NCI-H446 treated with DMSO at 0.1 percent for 48 hours (cell line): Measurements from ENCODE around the gene MARVELD2.
A peak's percentile ranks its signal among the peaks of the same experiment; 100 is the strongest.
"Not testable (repeated sequence)": the region's sequence is repeated elsewhere in the genome, so short reads cannot be mapped to it uniquely, and the experiment has no call there.

Experiments used
- DNase-seq: peaks from one replicate; lab custom pipeline; 2025; lab: John Stamatoyannopoulos, UW

The MARVELD2 gene, protein sequence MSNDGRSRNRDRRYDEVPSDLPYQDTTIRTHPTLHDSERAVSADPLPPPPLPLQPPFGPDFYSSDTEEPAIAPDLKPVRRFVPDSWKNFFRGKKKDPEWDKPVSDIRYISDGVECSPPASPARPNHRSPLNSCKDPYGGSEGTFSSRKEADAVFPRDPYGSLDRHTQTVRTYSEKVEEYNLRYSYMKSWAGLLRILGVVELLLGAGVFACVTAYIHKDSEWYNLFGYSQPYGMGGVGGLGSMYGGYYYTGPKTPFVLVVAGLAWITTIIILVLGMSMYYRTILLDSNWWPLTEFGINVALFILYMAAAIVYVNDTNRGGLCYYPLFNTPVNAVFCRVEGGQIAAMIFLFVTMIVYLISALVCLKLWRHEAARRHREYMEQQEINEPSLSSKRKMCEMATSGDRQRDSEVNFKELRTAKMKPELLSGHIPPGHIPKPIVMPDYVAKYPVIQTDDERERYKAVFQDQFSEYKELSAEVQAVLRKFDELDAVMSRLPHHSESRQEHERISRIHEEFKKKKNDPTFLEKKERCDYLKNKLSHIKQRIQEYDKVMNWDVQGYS

GRCh38 chr5:69414885-69415583 lies at the start of gene MARVELD2:
TSS of gene MARVELD2 (plus strand) at chr5:69415116. CDS start at chr5:69419386, 4,270 bp downstream.
- DNase-seq: no peak

GRCh38 chr5:69367697-69368279 lies 47.1 kb upstream of the MARVELD2 start:
- no peak for DNase-seq

GRCh38 chr5:69368458-69369339 lies 46.2 kb upstream of the MARVELD2 start:
- peak; percentile 39 for DNase-seq

DNA sequence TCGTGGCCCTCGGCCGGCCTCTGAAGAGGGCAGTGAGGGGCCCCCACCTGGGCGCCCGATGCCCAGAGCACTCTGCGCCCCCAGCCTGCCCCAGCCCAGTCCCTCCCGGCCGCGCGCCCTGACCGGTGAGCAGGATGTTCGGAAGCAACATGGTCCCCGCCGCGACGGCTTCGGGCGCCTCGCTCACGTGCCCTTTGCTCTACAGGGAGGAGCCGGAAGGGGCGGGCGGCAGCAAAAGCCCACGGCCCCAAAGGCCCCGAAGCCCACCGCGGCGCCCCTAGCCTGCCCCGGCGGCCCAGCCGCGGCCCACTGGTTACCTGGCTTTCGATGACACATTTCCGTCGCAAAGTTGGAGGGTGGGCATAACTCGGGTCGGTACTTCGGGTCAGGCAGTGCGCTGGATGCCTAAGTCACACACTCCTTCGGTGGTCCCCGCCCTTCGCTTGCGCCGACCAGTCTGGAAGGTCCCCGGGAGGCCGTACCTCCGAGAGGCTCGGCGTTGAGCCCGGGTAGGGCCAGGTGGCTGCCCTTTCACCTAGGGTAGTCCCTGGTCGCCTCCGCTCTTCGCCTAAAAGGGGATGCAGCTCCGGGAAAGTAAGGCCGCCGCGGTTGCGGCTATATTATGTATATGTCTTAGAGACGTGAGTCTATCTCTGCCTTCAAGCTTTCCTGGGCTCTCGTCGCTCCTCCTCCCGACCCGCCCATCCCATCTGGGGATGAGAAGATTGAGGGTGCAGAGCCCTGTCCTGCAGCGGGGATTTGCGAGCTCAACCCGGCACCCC lies 45.4 kb upstream of the MARVELD2 start, which contains the start of the genes AK6, RAD17 and TAF9:
AK6 (minus strand) TSS at position 181 of the 782 bp plus-strand sequence; CDS start at position 151, 30 bp downstream.
RAD17 (plus strand) TSS at position 479 of the 782 bp plus-strand sequence. CDS start 2,391 bp downstream, outside the sequence.
TAF9 (minus strand) TSS at position 181 of the 782 bp plus-strand sequence. CDS start 3,783 bp downstream, outside the sequence.
- peak; percentile 84 for DNase-seq

- DNase-seq: not testable (repeated sequence)
These were observed 44.6 kb upstream of the MARVELD2 start for GRCh38 chr5:69370335-69370734.

- no peak for DNase-seq
These were observed 42.5 kb upstream of the MARVELD2 start for GRCh38 chr5:69372394-69372793.

DNA sequence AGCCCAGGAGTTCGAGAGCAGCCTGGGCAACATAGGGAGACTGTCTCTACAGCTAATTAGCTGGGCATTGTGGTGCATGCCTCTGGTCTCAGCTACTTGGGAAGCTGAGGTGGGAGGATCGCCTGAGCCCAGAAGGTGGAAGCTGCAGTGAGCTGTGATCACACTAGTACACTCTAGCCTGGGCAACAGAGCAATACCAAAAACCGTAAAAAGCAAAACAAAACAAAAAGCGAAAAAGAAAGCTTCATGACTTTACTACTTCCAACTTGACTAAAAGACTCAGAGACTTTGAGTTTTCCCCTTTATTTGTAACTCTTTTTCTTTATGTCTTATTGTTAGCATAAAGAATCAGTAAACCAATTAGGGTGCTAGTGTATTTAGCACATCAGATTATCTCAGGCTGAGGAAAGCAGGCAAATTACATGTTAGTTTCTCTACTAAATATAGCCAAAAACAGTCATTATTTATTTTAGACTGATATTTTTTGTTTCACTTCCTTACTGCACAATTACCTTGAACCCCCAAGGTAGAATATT lies 39.9 kb upstream of the MARVELD2 start:
- no peak for DNase-seq

DNA sequence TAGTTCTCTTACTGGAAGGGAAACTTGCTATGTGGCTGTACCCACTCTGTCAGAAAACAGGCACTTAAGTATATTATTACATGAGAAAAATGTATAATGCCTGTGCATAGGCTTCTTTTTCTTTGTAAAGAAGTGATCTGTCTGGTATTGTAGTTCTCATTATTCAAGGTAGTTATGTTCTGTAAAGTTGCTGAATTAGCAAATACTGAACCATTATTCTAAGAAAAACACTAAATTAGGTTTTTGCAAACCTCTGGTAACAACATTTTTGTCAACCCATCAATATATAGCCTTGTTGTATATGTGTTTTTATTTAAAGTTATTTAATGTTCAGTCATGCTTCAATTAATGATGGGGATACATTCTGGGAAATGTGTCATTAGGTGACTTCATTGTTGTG lies 36.5 kb upstream of the MARVELD2 start:
- no peak for DNase-seq

DNA sequence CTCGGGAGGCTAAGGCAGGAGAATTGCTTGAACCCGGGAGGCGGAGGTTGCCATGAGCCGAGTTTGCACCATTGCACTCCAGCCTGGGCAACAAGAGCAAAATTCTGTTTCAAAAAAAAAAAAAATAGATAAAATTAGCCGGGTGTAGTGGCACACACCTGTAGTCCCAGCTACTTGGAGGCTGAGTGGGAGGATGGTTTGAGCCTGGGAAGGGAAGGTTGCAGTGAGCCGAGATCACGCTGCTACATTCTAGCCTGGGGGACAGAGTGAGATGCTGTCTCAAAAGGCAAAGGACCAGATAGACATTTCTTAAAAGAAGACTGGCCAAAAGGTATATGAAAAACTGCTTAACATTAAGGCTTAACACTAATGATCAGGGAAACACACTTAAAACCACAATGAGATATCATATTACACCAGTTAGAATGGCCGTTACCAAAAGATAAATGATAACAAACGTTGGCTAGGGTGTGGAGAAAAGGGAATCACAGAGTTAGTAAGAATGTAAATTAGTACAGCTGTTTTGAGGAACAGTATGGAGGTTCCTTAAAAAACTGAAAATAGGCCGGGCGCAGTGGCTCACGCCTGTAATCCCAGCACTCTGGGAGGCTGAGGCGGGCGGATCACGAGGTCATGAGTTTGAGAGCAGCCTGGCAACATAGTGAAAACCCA lies 10.1 kb upstream of the MARVELD2 start:
- DNase-seq: no peak

GRCh38 chr5:69415584-69415958 lies 655 bp downstream of the MARVELD2 start:
- DNase-seq: no peak

DNA sequence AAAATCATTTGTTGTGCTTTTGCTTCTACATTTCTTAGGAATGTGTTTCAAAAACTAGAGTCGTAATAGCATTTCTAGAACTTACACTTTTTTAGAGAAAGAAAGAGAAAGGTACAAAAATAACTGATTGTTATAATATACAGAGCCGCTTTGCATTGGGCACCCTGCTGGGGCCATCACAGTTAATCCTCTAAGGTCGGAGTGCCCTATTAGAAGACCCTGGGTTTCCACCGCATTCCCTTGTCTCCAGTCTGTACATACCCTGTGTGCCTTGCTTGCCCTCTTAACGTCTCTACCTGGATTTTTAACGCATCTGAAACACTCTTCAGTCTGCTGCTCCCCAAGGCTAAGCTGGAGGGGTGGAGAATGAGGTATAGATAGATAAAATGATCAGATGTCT lies 1.3 kb downstream of the MARVELD2 start:
- DNase-seq: no peak

DNA sequence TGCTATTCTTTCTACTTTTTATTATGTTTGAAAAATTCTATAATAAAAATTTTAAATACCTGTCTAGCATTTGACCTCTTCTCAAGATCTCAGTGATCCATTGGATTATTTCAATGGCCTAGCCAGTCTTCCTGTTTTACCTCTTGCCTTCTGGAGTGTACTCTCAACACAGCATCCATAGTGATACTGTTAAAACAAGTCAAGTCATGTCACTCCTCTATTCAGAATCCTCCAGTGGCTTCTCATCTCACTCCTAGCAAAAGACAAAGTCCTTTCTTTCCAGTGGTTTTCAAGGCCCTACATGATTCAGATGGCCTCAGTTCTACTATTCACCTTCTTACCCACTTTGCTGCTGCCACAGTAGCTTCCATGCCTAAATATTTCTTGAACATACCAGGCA lies 1.8 kb downstream of the MARVELD2 start:
- no peak for DNase-seq

GRCh38 chr5:69418554-69418953 lies 3.6 kb downstream of the MARVELD2 start:
- DNase-seq: no peak

DNA sequence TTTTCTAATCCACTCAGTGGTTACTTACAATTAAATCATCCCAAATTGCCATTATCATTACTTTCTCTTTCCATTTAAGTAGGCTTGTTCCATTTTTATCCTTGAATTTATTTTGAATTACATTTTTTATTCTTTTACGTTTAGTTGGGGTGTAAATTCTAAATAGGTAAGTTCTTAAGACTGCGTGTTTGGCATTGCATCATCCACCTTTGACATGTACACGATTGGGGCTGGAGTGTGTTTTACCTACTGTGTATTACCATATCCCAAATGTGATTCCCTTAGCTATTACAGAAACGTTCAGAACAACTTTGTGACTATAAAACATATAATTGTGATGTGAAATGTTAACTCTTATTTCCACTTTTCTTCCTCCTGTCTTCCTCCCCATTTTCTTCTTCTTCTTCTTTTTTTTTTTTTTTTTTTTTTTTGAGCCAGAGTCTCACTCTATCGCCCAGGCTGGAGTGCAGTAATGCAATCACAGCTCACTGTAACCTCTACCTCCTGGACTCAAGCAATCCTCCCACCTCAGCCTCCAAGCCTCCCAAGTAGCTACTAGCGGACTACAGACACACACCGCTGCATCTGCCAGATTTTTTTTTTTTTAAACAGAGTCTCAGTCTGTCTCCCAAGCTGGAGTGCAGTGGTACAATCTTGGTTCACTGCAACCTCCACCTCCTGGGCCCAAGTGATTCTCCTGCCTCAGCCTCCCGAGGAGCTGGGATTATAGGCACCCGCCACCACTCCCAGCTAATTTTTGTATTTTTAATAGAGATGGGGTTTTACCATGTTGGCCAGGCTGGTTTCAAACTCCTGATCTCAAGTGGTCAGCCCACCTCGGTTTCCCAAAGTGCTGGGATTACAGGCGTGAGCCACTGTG lies 16.7 kb downstream of the MARVELD2 start:
- no peak for DNase-seq

- no peak for DNase-seq
These were observed 17.7 kb downstream of the MARVELD2 start for GRCh38 chr5:69432412-69433206.

DNA sequence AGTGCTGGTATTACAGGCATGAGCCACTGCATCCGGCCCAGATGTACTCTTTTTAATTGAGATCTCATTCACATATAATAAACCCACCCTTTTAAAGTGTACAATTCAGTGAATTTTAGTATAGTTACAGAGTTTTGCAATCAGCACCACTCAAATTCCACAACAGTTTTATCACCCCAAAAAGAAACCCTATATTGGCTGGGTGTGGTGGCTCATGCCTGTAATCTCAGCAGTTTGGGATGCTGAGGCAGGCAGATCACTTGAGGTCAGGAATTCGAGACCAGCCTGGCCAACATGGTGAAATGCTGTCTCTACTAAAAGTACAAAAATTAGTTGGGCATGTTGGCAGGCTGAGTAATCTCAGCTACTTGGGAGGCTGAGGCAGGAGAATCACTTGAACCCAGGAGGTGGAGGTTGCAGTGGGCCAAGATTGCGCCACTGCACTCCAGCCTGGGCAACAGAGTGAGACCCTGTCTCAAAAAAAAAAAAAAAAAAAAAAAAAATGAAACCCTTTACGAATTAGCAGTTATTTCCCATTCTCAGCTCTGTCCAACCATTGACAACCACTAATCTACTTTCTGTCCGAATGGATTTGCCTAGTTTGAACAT lies 20.5 kb downstream of the MARVELD2 start:
- DNase-seq: not testable (repeated sequence)

GRCh38 chr5:69444127-69444754 lies 29.3 kb downstream of the MARVELD2 start:
- DNase-seq: no peak
